ENCODE measurements around the gene VHLL.

The VHLL gene

DNA sequence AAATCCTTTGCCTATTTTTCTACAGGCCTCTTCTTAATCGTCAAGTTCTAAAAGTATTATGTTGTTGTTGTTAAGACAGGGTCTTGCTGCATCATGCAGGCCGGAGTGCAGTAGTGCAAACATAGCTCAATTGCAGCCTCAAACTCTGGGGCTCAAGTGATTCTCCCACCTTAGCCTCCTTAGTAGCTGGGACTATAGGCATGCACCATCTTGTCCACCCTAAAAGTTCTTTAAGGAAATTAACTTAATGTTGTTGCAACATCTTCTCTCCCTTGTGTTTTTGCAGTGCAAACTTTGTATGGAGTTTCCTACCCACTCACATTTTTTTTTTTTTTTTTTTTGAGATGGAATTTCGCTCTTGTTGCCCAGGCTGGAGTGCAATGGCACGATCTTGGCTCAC, 4.1 kb upstream of the VHLL start:
- H3K27ac ChIP-seq (replicated peaks), result no peak overlapping the region
- TF ChIP-seq SPI1 (IDR thresholded peaks at IDR 0.05; ENCODE audit: borderline replicate concordance, low read depth) (no peak), GABPA (IDR thresholded peaks at IDR 0.05; ENCODE audit: low read depth) (no peak), POLR2AphosphoS5 (IDR thresholded peaks at IDR 0.05; ENCODE audit: low read depth) (no peak)
- TF ChIP-seq, protein P1, sequence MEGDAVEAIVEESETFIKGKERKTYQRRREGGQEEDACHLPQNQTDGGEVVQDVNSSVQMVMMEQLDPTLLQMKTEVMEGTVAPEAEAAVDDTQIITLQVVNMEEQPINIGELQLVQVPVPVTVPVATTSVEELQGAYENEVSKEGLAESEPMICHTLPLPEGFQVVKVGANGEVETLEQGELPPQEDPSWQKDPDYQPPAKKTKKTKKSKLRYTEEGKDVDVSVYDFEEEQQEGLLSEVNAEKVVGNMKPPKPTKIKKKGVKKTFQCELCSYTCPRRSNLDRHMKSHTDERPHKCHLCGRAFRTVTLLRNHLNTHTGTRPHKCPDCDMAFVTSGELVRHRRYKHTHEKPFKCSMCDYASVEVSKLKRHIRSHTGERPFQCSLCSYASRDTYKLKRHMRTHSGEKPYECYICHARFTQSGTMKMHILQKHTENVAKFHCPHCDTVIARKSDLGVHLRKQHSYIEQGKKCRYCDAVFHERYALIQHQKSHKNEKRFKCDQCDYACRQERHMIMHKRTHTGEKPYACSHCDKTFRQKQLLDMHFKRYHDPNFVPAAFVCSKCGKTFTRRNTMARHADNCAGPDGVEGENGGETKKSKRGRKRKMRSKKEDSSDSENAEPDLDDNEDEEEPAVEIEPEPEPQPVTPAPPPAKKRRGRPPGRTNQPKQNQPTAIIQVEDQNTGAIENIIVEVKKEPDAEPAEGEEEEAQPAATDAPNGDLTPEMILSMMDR (IDR thresholded peaks at IDR 0.05; ENCODE audit: insufficient read depth, low read length), result no peak
- TF ChIP-seq, protein P2, sequence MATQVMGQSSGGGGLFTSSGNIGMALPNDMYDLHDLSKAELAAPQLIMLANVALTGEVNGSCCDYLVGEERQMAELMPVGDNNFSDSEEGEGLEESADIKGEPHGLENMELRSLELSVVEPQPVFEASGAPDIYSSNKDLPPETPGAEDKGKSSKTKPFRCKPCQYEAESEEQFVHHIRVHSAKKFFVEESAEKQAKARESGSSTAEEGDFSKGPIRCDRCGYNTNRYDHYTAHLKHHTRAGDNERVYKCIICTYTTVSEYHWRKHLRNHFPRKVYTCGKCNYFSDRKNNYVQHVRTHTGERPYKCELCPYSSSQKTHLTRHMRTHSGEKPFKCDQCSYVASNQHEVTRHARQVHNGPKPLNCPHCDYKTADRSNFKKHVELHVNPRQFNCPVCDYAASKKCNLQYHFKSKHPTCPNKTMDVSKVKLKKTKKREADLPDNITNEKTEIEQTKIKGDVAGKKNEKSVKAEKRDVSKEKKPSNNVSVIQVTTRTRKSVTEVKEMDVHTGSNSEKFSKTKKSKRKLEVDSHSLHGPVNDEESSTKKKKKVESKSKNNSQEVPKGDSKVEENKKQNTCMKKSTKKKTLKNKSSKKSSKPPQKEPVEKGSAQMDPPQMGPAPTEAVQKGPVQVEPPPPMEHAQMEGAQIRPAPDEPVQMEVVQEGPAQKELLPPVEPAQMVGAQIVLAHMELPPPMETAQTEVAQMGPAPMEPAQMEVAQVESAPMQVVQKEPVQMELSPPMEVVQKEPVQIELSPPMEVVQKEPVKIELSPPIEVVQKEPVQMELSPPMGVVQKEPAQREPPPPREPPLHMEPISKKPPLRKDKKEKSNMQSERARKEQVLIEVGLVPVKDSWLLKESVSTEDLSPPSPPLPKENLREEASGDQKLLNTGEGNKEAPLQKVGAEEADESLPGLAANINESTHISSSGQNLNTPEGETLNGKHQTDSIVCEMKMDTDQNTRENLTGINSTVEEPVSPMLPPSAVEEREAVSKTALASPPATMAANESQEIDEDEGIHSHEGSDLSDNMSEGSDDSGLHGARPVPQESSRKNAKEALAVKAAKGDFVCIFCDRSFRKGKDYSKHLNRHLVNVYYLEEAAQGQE (IDR thresholded peaks at IDR 0.05; ENCODE audit: insufficient replicate concordance, low read depth), result no peak
- H3K4me3 ChIP-seq (replicated peaks; ENCODE audit: insufficient read depth, low read length), result no peak overlapping the region
- no peaks in the 10 kb centered on the region for H3K27me3 ChIP-seq (ENCODE audit: insufficient read depth, poor library complexity, severe bottlenecking)
- DNase-seq (ENCODE audit: low read depth in 1 of 2, low spot score in 1 of 2), result no peak

DNA sequence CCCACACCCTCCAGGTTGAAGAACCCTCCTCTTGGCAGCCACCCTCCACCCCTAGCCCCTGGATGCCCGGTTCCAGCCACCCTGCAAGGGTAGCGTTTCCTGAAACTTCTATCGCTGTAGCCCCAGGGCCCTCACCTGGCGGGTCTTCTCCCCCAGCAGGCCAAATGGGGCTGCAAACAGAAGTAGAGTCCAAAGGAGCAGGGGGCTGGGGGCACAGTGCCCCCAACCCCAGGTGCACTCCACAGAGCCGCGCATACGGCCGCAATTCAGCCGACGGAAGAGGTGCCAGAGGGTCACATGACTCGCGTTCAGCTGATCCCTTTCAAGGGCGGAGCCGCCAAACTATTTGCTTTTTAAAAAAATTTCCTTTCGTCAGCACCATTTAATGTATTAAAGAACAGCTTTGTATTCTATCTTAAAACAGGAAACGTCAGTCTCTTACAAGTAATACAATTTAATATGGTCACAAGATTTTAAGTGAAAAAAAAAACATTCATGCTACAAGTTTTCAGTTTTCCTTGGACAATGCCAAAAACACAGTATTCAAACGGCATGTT, 3.6 kb downstream of the VHLL start, which contains the start of gene GLMP:
Gene GLMP, minus strand, starts transcription at position 289 of the 557 bp plus-strand sequence. Its CDS starts 34 bp downstream, at position 255.
- peak in 1 of 2 experiments; percentile 50 for DNase-seq (ENCODE audit: low read depth in 1 of 2, low spot score in 1 of 2)
- peak within 1 kb of the TSS; percentile 52; the same call in 1 of the 2 replicates for H3K27ac ChIP-seq (replicated peaks)
- H3K4me3 ChIP-seq (replicated peaks; ENCODE audit: insufficient read depth, low read length), result peak within 1 kb of the TSS; percentile 54
- TF ChIP-seq, protein P1 (IDR thresholded peaks at IDR 0.05; ENCODE audit: insufficient read depth, low read length), result no peak
- TF ChIP-seq POLR2AphosphoS5 (IDR thresholded peaks at IDR 0.05; ENCODE audit: low read depth), result peak; percentile 31; the same call in 1 of the 2 replicates
- H3K27me3 ChIP-seq (ENCODE audit: insufficient read depth, poor library complexity, severe bottlenecking), result no peaks in the 10 kb centered on the region

DNA sequence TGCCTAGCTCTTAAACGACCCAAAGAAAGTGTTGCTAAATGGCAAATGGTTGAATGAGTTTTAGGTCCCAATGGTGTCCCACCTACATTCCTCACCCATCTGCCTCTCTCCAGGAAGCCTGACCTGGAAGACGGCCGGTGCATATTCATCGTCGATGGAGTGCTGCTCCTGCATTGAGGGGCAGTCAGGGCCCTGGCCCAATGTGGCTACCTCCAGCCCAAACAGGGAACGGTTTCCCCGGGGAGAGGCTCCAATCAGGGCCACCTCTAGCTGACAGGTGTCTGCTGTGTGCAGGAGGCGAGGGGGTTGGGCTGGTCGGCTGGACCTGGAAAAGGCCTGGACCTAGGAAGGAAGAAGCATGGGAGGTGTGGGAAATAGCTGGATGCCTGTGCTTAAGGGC, 5.2 kb downstream of the VHLL start:
- TF ChIP-seq, protein P2 (IDR thresholded peaks at IDR 0.05; ENCODE audit: insufficient replicate concordance, low read depth), result no peak
- no peak for TF ChIP-seq SPI1 (IDR thresholded peaks at IDR 0.05; ENCODE audit: borderline replicate concordance, low read depth)
- no peaks in the 10 kb centered on the region for H3K27me3 ChIP-seq (ENCODE audit: insufficient read depth, poor library complexity, severe bottlenecking)
- no peak overlapping the region for H3K4me3 ChIP-seq (replicated peaks; ENCODE audit: insufficient read depth, low read length)
- H3K27ac ChIP-seq (replicated peaks), result no peak overlapping the region
- no peak for DNase-seq (ENCODE audit: low read depth in 1 of 2, low spot score in 1 of 2)

DNA sequence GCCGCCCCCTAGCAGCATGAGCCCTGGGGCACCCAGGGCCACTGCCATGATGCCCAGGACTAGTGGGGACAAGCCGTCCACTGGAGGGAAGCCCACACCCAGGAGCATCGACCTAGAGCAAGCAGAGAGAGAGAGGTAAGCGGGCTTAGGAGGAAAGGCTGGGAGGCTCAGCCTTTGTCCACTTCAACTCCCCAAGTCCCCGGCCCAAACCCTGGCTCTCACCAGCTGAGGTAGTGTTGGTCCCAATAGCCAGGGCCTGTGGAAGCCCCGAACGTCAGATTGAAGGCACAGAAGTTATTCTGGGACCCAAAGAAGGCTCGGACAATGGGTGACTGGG, 6.0 kb downstream of the VHLL start:
- Histone ChIP-seq H3K27ac (replicated peaks) (no peak overlapping the region), H3K27me3 (ENCODE audit: insufficient read depth, poor library complexity, severe bottlenecking) (no peaks in the 10 kb centered on the region), H3K4me3 (replicated peaks; ENCODE audit: insufficient read depth, low read length) (no peak overlapping the region)
- TF ChIP-seq GABPA (IDR thresholded peaks at IDR 0.05; ENCODE audit: low read depth) (no peak), SPI1 (IDR thresholded peaks at IDR 0.05; ENCODE audit: borderline replicate concordance, low read depth) (no peak), POLR2AphosphoS5 (IDR thresholded peaks at IDR 0.05; ENCODE audit: low read depth) (no peak)
- TF ChIP-seq, protein P2 (IDR thresholded peaks at IDR 0.05; ENCODE audit: insufficient replicate concordance, low read depth), result no peak
- TF ChIP-seq, protein P1 (IDR thresholded peaks at IDR 0.05; ENCODE audit: insufficient read depth, low read length), result no peak
- DNase-seq (ENCODE audit: low read depth in 1 of 2, low spot score in 1 of 2), result no peak

All from HL-60 (cell line).